Stimulated activated CD8-positive, alpha-beta memory T cell treated with anti-CD3 and anti-CD28 coated beads, Interleukin-4, amount 100 ng/mL, for 1 hour (primary cell): Measurements from ENCODE around the gene PMS1.
"Not testable (repeated sequence)": the region's sequence is repeated elsewhere in the genome, so short reads cannot be mapped to it uniquely, and the experiment has no call there.

Experiments used
- DNase-seq, 2 donors: peaks; one replicate each; pipeline ENCODE4 v3.0.0-alpha.2; 2020; ENCODE audit warnings: low read depth in 2 of 2, low spot score in 1 of 2

The PMS1 gene

GRCh38 chr2:189803431-189803830 is 19.2 kb downstream of the PMS1 start:
- DNase-seq = no peak

- DNase-seq = no peak
These were observed 34.2 kb downstream of the PMS1 start for GRCh38 chr2:189818249-189819038.

GRCh38 chr2:189819297-189819704 is 35.1 kb downstream of the PMS1 start:
- DNase-seq = no peak

GRCh38 chr2:189821953-189822748 is 37.9 kb downstream of the PMS1 start:
- no peak for DNase-seq

DNA sequence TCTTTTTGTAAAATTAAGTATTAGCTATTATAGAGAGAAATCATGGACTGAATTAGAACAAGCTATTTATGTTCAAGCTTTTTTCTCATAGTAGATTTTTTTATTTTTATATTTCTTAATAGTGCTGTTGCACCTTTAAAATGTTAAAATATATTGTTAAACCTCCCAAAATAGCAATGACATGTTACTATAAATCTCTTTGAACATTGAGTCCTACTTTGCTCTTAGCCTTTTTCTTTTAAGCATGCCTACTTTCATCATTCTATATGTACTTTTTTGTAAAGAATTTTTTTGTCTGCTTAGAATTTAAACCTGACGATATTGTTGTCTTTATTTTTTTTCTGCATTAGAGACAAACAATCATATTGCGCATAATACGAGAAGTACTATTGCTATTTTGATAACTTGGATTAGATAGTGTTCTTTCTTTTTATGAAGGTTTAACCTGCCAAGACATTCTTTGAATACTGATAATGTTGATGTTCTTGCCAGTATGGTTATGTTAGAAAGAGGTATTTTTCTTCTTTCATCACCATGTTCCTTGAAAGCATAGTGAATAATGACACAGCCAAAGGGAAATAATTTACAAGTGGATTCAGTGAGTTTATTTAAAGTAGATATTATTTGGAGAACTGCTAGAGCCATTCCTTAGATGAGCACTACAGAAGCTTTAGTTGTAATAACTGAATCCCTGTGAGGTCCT is 40.6 kb downstream of the PMS1 start:
- DNase-seq = no peak

DNA sequence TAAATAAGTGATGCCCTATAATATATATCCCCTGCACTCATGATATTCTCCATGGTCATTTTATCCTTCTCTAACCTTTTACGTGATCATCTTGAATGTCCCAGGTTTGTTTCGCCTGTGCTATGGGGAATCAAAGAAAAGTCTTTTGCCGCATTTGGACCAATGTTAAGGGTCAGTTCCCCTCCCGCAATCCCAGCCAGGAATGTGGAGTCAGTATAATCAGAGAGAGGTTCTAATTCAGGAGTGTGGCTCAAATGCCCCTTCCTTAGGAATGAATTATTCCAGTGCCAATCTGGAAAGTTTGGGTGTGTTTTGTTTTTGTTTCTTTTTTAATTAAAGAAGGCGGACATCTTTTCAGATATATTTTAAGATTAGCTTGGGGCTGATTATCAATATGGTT is 41.8 kb downstream of the PMS1 start:
- DNase-seq = no peak

- no peak for DNase-seq
These were observed 45.0 kb downstream of the PMS1 start for GRCh38 chr2:189829102-189829833.

- DNase-seq = no peak
These were observed 46.3 kb downstream of the PMS1 start for GRCh38 chr2:189830510-189830909.

DNA sequence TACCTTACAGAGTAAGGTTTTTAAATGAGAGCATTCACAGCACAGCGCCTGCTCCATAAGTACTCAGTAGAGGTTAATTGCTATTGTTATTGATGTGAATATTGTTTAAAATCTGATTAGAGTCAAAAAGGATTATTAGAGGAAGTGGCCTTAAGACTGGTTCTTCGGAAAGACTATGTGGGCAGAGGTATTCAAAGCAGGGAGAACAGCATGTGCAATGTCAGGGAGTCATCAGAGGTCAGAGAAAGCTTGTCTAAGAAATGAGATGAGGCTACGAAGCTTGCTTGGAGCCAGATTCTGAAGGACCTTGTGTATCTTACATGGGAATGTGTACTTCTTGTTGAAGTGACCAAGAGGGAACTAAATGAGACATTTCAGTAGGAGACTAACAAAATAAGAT is 49.8 kb downstream of the PMS1 start:
- DNase-seq = no peak

- not testable (repeated sequence) for DNase-seq
These were observed 50.4 kb downstream of the PMS1 start for GRCh38 chr2:189834642-189835041.

DNA sequence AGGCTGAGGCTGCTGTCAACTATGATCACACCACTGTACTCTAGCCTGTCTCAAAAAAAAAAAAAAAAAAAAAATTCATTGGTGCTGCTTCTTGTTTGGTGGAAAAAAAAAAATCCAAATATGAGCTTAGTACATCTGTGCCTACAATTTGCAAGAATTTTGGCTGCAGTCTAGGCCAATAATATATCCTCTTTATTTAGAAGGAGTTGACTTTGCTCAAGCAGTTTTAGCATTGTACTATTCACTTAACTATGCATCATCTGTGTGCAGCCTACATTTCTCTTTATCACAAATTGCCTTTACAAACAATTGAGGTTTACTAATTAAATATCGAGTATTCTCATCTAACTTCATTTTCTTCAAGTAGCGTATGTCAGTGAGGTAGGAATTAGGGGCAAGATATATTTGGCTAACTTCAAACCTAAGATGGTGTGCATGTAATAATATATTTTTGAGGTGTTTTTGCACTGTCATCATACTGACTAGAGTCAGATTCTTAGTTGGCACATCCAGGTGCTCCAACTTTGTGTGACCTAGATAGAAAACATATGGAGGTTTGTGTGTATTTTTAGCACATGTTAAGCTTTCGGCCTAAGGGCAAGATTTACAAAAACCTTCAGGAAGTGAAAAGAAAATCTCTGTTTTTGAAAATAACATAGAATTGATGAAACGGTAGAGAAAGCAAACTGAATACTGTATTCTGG is 51.8 kb downstream of the PMS1 start:
- no peak for DNase-seq

DNA sequence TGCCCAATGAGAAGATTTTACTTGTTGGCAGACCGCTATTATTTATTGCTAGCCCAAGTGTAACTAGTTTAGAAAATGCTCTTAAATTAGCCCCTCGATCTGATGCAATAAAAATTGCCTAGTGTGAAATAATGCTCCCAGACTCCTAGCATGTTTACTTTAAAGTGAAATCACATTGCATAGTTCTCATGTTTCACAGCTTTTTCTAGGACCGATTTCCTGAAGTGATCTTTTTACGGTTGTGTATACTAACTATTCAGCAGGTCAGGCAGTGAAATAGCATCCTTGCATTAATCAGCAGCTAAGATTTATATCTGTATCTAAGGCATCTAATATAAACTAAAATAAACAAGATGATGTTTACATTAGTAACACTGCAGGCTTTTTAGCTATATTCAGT is 52.4 kb downstream of the PMS1 start:
- no peak for DNase-seq

GRCh38 chr2:189837326-189837725 is 53.1 kb downstream of the PMS1 start:
- no peak for DNase-seq

- no peak for DNase-seq
These were observed 56.8 kb downstream of the PMS1 start for GRCh38 chr2:189841019-189841418.

DNA sequence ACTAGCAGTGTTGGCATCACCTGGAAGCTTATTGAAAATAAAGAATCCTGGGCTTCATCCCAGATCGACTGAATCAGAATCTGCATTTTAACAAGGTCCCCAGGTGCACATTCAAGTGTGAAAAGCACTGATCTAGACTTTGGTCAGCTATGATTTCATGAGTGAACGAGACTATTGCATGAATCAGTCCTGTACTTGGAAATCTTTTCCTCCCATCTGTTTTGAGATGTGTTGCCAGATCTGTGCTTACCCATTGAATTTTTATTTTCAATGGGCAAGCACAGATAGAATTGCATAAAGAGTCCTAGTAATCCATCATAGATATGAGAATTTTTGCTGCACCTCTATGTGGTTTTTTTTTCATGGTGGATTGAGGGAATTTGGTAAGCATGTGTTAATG is 64.0 kb downstream of the PMS1 start:
- DNase-seq = no peak

GRCh38 chr2:189849550-189849949 is 65.3 kb downstream of the PMS1 start:
- DNase-seq = no peak

GRCh38 chr2:189851174-189851826 is 67.0 kb downstream of the PMS1 start:
- DNase-seq = no peak

DNA sequence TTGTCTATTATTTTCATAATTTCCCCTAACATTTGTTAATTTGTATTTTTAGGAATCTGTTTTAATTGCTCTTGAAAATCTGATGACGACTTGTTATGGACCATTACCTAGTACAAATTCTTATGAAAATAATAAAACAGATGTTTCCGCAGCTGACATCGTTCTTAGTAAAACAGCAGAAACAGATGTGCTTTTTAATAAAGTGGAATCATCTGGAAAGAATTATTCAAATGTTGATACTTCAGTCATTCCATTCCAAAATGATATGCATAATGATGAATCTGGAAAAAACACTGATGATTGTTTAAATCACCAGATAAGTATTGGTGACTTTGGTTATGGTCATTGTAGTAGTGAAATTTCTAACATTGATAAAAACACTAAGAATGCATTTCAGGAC is 69.9 kb downstream of the PMS1 start:
- DNase-seq = no peak

- DNase-seq = no peak
These were observed 70.7 kb downstream of the PMS1 start for GRCh38 chr2:189854940-189855339.

GRCh38 chr2:189858291-189858690 is 74.0 kb downstream of the PMS1 start:
- DNase-seq = no peak
